Vagina (tissue), 2 donors: Measurements from ENCODE around the gene NKAP. TPM values are rescaled to one million over a fixed set of nuclear protein-coding genes. Genes with fewer than 3 reads are reported as not detected.
"Not testable (repeated sequence)": the region's sequence is repeated elsewhere in the genome, so short reads cannot be mapped to it uniquely, and the experiment has no call there.

Source experiments
- DNase-seq, 2 donors: peaks; one replicate each; pipeline ENCODE4 v3.0.0-alpha.2; 2017; ENCODE audit errors: extremely low spot score in 2 of 2
- H3K27ac ChIP-seq: fragments of 200-600 bp; sonication (generic); one replicate; pipeline ENCODE4 v1.5.1; 2019
- H3K27me3 ChIP-seq: fragments of 200-600 bp; sonication (generic); one replicate; pipeline ENCODE4 v1.5.1; 2019
- H3K36me3 ChIP-seq, 2 donors: fragments of 200-600 bp; sonication (generic); one replicate each; pipeline ENCODE4 v1.5.1; 2017 to 2019
- H3K4me1 ChIP-seq: fragments of 200-600 bp; sonication (generic); one replicate; pipeline ENCODE4 v1.5.1; 2019
- H3K4me3 ChIP-seq, 2 donors: fragments of 200-600 bp; sonication (generic); 1 replicate in 1 of 2; 2 replicates in 1 of 2; pipeline ENCODE4 v1.5.1; 2016 to 2019
- H3K9me3 ChIP-seq: fragments of 200-600 bp; sonication (generic); one replicate; pipeline ENCODE4 v1.5.1; 2019
- POLR2A ChIP-seq, 2 donors: fragments of 450-650 bp; IDR thresholded peaks; one replicate each; pipeline ENCODE4 v1.6.1; 2017; ENCODE audit warnings: antibody characterized with exemption in 2 of 2, mild to moderate bottlenecking in 2 of 2, moderate library complexity in 2 of 2
- POLR2AphosphoS5 ChIP-seq, 2 donors: sonication (generic); formaldehyde crosslinking; IDR thresholded peaks; one replicate each; pipeline ENCODE4 v1.9.0; 2017; ENCODE audit warnings: antibody characterized with exemption in 2 of 2, mild to moderate bottlenecking in 2 of 2, low read depth in 1 of 2; ENCODE audit not compliant: insufficient read depth in 1 of 2
- intact Hi-C: fragments of 100-400 bp; cut with DNase I; formaldehyde crosslinking; loops from one replicate; pipeline ENCODE4 v1.15.1; 2023
- total RNA-seq: library from RNA; depleted of rRNA; stranded (reverse); fragments of >200 nt; gene quantifications from one replicate; pipeline ENCODE4 v1.2.3, GENCODE V29; 2016
- TF ChIP-seq, protein P1 (sequence below), 3 experiments: fragments of 450-650 bp in 2 of 3; fragments of 200-600 bp in 1 of 3; sonication (generic) in 1 of 3; IDR thresholded peaks; one replicate each; pipeline ENCODE4 v1.5.1; 2017 to 2019; ENCODE audit warnings: antibody characterized with exemption in 3 of 3, mild to moderate bottlenecking in 2 of 3, moderate library complexity in 2 of 3

NKAP gene
- total RNA-seq, 1 donor from 2014 or later, result 6.4 TPM

DNA sequence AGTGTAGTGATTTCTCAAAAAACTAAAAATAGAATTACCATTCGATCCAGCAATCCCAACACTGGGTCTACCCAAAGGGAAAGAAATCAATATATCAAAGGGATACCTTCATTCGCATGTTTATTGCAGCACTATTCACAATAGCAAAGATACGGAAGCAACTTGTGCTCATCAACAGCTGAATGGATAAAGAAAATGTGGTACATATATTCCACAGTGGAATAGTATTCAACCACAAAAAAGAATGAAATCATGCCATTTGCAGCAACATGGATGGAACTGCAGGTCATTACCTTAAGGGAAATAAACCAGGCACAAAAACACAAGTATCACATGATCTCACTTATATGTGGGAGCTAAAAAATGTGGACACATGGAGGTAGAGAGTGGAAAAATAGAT lies 42.7 kb upstream of the NKAP start:
- Histone ChIP-seq H3K36me3 (no peaks in the 10 kb centered on the region), H3K4me1 (peaks cover 7% of the 10 kb centered on the region), H3K27ac (no peak overlapping the region), H3K9me3 (no peaks in the 10 kb centered on the region), H3K4me3 (no peak overlapping the region), H3K27me3 (no peaks in the 10 kb centered on the region)
- no peak for DNase-seq
- TF ChIP-seq POLR2AphosphoS5 (IDR thresholded peaks at IDR 0.05; ENCODE audit: insufficient read depth in 1 of 2, low read depth in 1 of 2) (no peak), POLR2A (IDR thresholded peaks at IDR 0.05) (no peak)
- TF ChIP-seq, protein P1, sequence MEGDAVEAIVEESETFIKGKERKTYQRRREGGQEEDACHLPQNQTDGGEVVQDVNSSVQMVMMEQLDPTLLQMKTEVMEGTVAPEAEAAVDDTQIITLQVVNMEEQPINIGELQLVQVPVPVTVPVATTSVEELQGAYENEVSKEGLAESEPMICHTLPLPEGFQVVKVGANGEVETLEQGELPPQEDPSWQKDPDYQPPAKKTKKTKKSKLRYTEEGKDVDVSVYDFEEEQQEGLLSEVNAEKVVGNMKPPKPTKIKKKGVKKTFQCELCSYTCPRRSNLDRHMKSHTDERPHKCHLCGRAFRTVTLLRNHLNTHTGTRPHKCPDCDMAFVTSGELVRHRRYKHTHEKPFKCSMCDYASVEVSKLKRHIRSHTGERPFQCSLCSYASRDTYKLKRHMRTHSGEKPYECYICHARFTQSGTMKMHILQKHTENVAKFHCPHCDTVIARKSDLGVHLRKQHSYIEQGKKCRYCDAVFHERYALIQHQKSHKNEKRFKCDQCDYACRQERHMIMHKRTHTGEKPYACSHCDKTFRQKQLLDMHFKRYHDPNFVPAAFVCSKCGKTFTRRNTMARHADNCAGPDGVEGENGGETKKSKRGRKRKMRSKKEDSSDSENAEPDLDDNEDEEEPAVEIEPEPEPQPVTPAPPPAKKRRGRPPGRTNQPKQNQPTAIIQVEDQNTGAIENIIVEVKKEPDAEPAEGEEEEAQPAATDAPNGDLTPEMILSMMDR (IDR thresholded peaks at IDR 0.05), result no peak
- intact Hi-C loops, result no loop called here

DNA sequence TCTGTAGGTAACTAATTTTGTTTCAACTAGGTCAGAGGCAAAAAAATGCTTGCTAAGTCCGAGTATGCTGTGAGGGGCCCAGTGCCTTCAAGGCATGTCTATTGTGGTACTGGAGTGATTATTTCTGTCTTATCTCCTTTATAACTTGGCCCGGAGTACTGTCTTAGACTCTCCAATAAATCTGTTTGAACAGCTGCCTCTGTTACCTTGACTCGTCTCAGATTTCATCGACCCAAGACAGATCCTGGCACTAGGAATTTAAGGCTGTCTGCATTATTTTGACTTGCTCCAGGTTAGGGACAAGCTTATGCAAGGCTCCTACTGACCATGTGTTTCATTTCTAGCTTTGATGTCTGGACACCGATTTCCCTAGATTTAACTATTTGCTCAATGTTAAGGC lies 41.1 kb upstream of the NKAP start:
- H3K4me3 ChIP-seq, result no peak overlapping the region
- no peak for DNase-seq
- no peaks in the 10 kb centered on the region for H3K9me3 ChIP-seq
- TF ChIP-seq POLR2A (IDR thresholded peaks at IDR 0.05) (no peak), POLR2AphosphoS5 (IDR thresholded peaks at IDR 0.05; ENCODE audit: insufficient read depth in 1 of 2, low read depth in 1 of 2) (no peak)
- TF ChIP-seq, protein P1 (IDR thresholded peaks at IDR 0.05), result no peak
- no peaks in the 10 kb centered on the region for H3K4me1 ChIP-seq
- H3K27ac ChIP-seq, result no peak overlapping the region
- intact Hi-C loops, result no loop called here
- H3K36me3 ChIP-seq, result no peaks in the 10 kb centered on the region
- no peaks in the 10 kb centered on the region for H3K27me3 ChIP-seq

DNA sequence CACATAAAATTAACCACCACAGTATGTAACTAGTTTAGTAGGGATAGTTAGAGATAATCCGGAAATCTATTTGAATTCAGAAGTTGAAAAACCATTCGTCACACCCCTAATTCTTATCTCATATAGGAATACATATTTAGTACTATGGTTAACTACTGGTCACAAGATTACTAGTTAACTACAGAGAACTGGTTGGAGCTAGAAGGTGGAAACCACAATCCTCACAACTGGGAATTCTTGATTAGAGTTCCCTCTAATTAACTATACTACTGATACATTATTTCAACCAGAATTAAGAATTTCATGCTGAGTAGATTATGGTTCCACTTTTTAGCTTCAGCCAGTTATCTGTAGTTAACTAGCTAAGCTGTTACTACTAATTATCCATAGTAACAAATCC lies 39.9 kb upstream of the NKAP start:
- Histone ChIP-seq H3K27ac (no peak overlapping the region), H3K4me1 (no peaks in the 10 kb centered on the region), H3K9me3 (no peaks in the 10 kb centered on the region), H3K27me3 (no peaks in the 10 kb centered on the region), H3K4me3 (no peak overlapping the region), H3K36me3 (no peaks in the 10 kb centered on the region)
- no peak for TF ChIP-seq POLR2A (IDR thresholded peaks at IDR 0.05)
- TF ChIP-seq, protein P1 (IDR thresholded peaks at IDR 0.05), result no peak
- TF ChIP-seq POLR2AphosphoS5 (IDR thresholded peaks at IDR 0.05; ENCODE audit: insufficient read depth in 1 of 2, low read depth in 1 of 2), result no peak
- no peak for DNase-seq
- intact Hi-C loops, result no loop called here

DNA sequence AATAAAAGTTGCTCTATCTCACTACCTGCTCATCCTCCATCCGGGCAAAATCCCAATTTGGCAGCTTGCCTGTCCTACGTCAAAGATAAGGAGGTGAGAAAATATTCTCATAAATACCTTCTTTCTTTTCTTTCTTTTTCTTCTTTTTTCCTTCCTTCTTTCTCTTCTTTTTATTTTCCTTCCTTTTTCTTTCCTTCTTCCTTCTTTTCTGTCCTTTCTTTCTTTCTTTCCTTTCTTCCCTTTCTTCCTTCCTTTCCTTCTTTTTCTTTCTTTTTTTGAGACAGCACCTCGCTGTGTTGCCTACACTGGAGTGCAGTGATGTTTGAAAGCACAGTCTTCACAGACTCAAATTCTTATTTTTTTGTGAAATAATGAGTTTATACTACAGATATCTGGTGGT lies 38.6 kb upstream of the NKAP start:
- H3K27ac ChIP-seq, result no peak overlapping the region
- no peaks in the 10 kb centered on the region for H3K27me3 ChIP-seq
- no peaks in the 10 kb centered on the region for H3K36me3 ChIP-seq
- H3K4me3 ChIP-seq, result no peak overlapping the region
- no peak for DNase-seq
- TF ChIP-seq, protein P1 (IDR thresholded peaks at IDR 0.05), result no peak
- no peak for TF ChIP-seq POLR2A (IDR thresholded peaks at IDR 0.05)
- TF ChIP-seq POLR2AphosphoS5 (IDR thresholded peaks at IDR 0.05; ENCODE audit: insufficient read depth in 1 of 2, low read depth in 1 of 2), result no peak
- no peaks in the 10 kb centered on the region for H3K4me1 ChIP-seq
- intact Hi-C loops, result no loop called here
- H3K9me3 ChIP-seq, result no peaks in the 10 kb centered on the region

DNA sequence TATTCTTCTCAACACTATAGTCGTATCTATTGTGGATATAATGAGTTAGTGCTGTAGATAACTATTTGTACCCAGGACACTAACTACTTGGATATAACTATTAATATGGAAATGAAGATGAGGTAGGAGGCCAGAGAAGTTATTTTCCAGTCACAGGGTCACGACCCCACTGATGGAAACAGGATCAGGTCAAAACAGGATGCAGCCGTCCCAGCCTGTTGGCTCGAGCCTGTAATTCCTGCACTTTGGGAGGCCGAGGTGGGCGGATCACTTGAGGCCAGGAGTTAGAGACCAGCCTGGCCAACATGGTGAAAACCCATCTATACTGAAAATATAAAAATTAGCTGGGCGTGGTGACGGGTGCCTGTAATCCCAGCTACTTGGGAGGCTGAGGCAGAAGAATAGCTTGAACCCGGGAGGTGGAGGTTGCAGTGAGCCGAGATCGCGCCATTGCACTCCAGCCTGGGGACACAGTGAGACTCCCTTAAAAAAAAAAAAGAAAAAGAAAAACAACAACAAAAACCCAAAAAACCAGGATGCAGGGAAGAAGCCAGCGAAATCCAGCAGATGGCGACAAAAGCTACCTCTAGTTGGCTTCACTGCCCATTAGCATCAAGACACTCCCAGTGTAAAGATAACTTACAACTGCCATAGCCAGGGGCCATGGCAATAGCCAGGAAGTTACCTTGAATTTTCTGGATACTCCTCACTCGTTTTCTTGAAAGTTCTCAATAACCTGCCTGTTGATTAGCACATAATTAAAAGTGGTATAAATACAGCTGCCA lies 37.9 kb upstream of the NKAP start:
- Histone ChIP-seq H3K27me3 (no peaks in the 10 kb centered on the region), H3K4me3 (no peak overlapping the region), H3K27ac (no peak overlapping the region), H3K36me3 (no peaks in the 10 kb centered on the region), H3K9me3 (no peaks in the 10 kb centered on the region), H3K4me1 (no peaks in the 10 kb centered on the region)
- TF ChIP-seq, protein P1 (IDR thresholded peaks at IDR 0.05), result no peak
- TF ChIP-seq POLR2AphosphoS5 (IDR thresholded peaks at IDR 0.05; ENCODE audit: insufficient read depth in 1 of 2, low read depth in 1 of 2) (no peak), POLR2A (IDR thresholded peaks at IDR 0.05) (no peak)
- DNase-seq, result no peak
- intact Hi-C loops, result no loop called here

- H3K4me1 ChIP-seq, DNase-seq, H3K27me3 ChIP-seq, H3K27ac ChIP-seq, H3K4me3 ChIP-seq, intact Hi-C loops, H3K36me3 ChIP-seq, H3K9me3 ChIP-seq: not testable (repeated sequence)
Observed at GRCh38 chrX:119977172-119977571, 33.6 kb upstream of the NKAP start.
